Activated T-cell treated with anti-CD3 and anti-CD28 coated beads for 48 hours (primary cell): ENCODE results near the gene C10orf71.

ENCODE experiments used
- DNase-seq: peaks from one replicate; pipeline ENCODE4 v3.0.0-alpha.2; 2020; ENCODE audit warnings: low read depth

C10orf71 gene

GRCh38 chr10:49274886-49275285, 24.1 kb upstream of the C10orf71 start:
- no peak for DNase-seq

- no peak for DNase-seq
These were observed 23.1 kb upstream of the C10orf71 start for GRCh38 chr10:49275896-49276295.

DNA sequence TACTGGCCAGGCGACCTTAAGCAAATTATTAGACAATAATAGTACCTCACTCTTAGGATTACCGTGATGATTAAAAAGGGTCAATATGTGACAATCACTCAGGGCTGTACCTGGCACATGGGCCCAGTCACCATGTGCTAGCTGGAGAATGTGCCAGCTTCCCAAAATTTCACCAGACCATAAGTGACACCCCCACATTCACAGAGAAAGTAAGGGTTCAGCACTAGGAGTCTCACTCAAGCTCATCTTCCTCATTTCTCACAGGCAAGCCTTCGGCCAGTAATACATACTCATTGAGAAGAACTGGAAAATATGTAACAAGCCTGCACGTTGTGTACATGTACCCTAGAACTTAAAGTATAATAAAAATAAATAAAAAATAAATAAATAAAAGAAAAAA, 22.4 kb upstream of the C10orf71 start:
- DNase-seq, result no peak

DNA sequence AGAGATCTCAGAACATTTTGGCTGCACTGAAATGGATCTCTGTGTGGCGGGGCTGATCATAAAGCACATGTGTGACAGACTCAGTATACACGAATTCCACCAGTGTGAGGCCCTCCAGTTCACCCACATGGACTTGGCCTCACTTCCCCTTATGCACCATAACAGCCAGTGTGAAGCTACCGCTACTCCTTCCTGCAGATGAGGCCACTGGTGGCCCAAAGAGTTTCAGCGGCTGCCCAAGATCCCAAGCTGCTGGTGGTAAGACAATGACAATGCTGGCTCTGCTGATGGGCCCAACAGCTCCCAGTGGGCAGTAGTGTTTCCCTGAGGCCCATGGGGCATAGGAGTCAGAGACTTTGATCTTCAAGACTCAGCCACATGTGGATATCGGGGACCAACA, 21.0 kb upstream of the C10orf71 start:
- DNase-seq, result no peak

- no peak for DNase-seq
These were observed 20.4 kb upstream of the C10orf71 start for GRCh38 chr10:49278497-49278981.

DNA sequence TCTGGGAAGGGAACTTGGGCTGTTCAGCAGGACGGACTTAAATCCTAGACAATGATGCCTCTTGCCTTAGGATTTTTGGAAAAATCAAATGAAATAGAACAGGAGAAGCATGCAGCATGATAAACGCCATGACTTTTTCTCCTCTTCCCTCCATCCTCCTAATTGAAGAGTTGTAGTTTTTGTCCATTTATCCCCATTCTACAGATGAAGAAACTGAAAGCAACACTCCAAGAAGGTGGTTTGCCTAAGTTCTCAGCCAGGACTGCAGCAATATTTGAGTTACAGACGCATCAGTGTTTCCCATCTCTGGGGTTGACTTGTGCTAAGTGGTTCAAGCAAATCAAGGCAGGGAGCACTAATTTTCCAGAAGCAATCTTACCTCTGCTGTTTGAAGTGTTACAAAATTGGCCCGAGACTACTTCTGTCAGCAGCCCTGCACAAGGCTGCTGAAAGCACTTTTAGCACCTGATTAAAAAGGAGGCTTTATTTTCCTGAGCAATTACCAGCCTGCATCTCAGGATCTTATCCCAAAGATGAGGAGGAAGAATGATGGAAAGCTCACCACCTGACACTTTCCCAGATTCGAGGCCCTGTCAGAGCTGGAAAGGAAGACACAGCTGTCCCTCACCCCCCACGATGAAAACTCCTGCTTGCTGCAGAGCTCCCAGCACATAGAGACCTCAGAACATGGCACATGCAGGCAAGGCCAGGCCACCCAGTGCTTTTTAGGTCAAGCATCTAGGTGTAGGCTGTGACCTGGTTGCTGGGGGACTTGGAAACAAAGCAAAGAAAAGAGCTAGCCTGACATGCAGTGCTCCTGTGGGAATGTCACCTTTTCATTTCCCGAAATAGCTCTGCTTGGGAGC, 19.7 kb upstream of the C10orf71 start:
- DNase-seq, result no peak

DNA sequence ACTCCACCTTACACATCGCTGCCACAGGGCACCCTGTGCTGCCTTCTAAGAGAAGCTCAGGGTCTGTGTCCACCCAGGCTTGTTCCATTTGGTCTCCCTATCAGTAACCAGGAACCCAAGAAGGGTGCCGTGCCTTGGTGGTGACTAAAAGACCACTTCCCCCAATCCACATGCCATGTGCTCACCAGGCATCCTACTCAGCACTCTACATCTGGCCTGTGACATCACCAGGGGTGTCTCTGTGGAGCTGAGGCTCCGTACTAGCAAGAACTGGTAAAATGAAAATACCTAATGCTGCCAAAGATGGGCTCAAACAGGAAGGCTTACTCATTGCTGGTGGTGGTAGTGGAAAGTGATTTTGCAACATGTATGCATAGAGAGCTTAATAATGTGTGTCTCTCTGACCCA, 19.0 kb upstream of the C10orf71 start:
- no peak for DNase-seq

DNA sequence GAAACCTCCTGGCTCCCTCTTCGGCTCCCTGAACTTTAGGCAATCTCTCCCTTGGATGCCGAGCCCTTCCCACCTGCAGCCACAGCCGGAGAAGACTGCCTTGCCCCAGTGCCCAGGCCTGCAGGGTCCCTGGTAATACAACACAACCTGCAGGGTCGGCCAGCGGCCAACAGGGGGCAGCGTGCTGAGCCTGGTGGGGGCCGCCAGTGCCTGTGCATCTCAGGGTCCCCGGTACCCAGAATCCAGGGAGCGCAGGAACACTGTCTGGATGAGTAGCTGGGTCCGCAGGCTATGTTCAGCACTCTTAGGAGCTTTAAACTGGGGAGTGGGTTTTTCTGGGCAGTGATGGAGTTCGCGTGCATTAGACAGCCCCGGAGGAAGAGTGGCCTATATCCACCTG, 17.5 kb upstream of the C10orf71 start:
- no peak for DNase-seq

GRCh38 chr10:49282306-49282705, 16.7 kb upstream of the C10orf71 start:
- DNase-seq, result no peak

GRCh38 chr10:49282879-49283341, 16.1 kb upstream of the C10orf71 start:
- no peak for DNase-seq

DNA sequence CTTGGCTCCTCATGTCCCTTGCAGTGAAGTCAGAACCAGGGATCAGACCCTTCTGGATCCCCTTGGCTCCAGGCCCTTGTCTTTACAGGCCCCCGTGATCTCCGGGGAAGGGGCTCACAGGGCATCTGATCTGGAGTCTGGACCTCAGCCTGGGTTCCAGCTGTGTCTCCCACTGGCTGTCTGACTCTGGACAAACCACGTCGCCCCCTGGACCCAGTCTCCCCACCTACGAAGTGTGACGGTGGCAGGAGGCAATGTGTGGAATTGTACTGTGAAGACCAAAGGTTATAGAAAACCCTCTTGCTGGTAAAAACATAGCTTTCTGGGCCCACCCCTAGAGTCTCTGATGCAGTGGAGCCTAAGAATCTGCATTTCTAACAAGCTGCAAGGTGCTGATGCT, 15.5 kb upstream of the C10orf71 start:
- DNase-seq, result no peak

DNA sequence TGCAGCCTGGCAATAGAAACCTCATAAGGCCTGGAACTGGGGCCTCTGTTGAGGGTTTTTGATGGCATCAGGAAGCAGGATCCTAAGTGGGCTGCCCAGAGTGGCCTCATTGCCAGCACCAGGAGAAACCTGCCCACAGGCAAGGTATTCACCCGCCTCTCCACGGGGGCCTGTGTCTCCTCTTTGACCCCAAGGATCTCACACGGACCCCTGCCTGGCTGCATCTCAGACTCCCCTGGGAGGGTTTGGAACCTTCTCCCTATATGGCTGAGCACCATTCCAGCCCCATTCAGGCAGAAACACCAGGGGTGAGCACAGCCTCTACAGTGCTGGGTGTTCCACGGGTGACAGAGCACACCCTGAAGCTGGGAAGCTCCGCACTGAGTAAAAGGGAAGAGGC, 14.6 kb upstream of the C10orf71 start:
- DNase-seq, result no peak

- DNase-seq, result no peak
These were observed 13.7 kb upstream of the C10orf71 start for GRCh38 chr10:49285232-49285631.

DNA sequence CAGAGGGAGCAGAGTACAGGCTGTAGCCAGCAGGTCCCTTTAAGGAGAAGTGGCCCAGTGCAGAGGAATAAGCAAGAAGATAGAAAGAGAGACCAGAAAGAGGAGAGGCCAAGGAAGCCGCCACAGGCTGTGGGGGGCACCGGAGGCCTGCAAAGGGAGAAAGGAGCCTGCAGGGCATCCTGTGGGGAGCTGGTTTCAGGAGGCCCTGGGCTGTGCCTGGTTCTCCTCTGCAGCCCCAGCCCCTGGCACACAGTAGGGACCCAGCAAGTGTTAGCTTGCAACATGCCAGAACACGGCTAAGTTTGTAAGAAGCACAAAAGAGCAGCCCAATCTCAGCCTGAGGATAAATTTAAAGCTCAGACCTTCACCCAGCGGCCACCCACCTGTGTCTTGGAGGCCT, 12.3 kb upstream of the C10orf71 start:
- no peak for DNase-seq

- DNase-seq, result no peak
These were observed 11.2 kb upstream of the C10orf71 start for GRCh38 chr10:49287689-49288340.

- DNase-seq, result no peak
These were observed 10.5 kb upstream of the C10orf71 start for GRCh38 chr10:49288341-49289065.

DNA sequence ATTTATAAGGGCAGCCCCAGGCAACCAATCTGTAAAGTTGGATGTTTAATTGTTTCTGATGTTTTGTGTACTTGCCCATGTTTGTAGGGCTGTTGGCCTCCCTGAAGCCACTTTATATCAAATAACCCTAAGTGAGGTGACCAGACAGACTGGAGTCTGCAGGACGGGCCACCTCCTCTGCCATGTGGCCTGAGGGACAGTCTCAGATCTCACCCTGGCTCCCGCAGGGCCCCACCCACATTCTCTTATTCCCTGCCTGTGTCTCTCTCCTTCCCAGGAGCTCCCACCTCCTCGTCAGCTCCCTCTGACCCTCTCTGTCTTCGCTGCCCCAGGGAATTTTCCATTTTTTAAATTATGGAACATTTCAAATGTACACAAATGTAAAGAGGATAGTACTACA, 9.5 kb upstream of the C10orf71 start:
- no peak for DNase-seq

- no peak for DNase-seq
These were observed 8.8 kb upstream of the C10orf71 start for GRCh38 chr10:49290131-49290530.

DNA sequence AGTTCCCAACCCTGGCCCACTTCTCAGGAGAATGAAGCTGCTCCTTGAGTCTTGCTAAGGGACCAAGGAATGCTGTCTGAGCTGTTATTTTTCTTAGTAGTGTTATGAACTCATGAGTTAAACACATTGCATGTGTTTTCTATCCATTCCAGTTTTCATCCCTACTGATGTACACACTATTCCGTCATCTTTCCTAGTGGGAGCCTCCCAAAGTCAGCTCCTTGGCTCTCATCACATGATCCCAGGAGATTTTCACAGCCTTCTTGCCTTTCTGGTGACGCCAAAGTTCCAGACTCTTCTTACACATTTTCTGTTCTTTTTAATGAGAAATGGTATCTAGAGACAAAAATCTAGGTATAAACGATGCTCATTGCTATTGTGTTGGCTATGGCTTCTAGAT, 8.4 kb upstream of the C10orf71 start:
- no peak for DNase-seq

DNA sequence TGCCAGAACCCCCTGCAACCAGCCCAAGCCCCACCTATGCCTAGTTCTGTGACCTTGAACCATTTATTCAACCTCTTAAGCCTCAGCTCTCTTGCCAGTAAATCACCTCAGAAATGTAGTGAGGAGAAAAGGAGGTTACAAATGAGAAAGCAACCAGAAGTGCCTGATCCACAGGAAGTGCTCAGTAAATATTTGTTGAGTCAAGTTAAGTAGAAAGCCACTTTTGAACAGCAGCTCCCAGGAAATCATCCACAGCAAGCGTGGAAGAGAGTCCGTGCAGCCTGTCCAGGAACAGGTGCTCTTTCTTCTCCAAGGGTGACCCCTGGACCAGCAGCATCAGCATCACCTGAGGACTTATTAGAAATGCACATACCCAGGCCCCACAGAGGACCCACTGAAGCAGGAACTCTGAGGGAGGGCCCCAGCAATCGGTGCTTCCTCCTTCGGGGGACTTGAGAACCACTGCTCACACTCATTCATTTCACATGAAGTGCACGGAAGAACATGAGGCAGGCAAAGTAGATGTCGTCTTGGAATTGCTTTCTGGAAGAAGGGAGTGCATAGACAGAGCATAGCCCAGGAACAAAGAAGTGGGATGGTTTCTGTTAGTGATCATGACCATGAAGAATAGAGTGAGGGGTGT, 6.3 kb upstream of the C10orf71 start:
- DNase-seq, result no peak

GRCh38 chr10:49293208-49293603, 5.8 kb upstream of the C10orf71 start:
- DNase-seq, result no peak

- no peak for DNase-seq
These were observed 4.2 kb upstream of the C10orf71 start for GRCh38 chr10:49294731-49295130.
